KMS-11 (cell line): ENCODE results near the gene ASS1.

ENCODE experiments used
- H2AFZ ChIP-seq: fragments of 200-600 bp; sonication (generic); 2 replicates; pipeline ENCODE4 v1.6.1; 2016; ENCODE audit warnings: antibody characterized with exemption, mixed run types, low read depth
- H3K27ac ChIP-seq: fragments of 200-600 bp; sonication (generic); 2 replicates; pipeline ENCODE4 v1.6.1; 2016; ENCODE audit warnings: mild to moderate bottlenecking, mixed run types
- H3K27me3 ChIP-seq: fragments of 200-600 bp; sonication (generic); 2 replicates; pipeline ENCODE4 v1.6.1; 2017; ENCODE audit warnings: mild to moderate bottlenecking, low read depth, mixed run types, moderate library complexity; ENCODE audit not compliant: insufficient read depth
- H3K36me3 ChIP-seq: fragments of 200-600 bp; sonication (generic); 2 replicates; pipeline ENCODE4 v1.6.1; 2017; ENCODE audit warnings: mild to moderate bottlenecking, mixed run types; ENCODE audit not compliant: insufficient read depth
- H3K4me1 ChIP-seq: fragments of 200-600 bp; sonication (generic); 2 replicates; pipeline ENCODE4 v1.6.1; 2016; ENCODE audit warnings: mild to moderate bottlenecking, low read depth, mixed run types; ENCODE audit not compliant: poor library complexity, severe bottlenecking
- H3K4me2 ChIP-seq: fragments of 200-600 bp; sonication (generic); 2 replicates; pipeline ENCODE4 v1.7.0; 2016; ENCODE audit warnings: mild to moderate bottlenecking, mixed run types
- H3K4me3 ChIP-seq: fragments of 200-600 bp; sonication (generic); IDR thresholded peaks from 2 replicates; pipeline ENCODE4 v1.6.1; 2017; ENCODE audit warnings: low read depth, low read length, mixed read lengths; ENCODE audit not compliant: insufficient read depth
- H3K79me2 ChIP-seq: fragments of 200-600 bp; sonication (generic); 2 replicates; pipeline ENCODE4 v1.6.1; 2016; ENCODE audit warnings: low read depth, mixed run types; ENCODE audit not compliant: insufficient read depth
- H3K9ac ChIP-seq: fragments of 200-600 bp; sonication (generic); 2 replicates; pipeline ENCODE4 v1.6.1; 2016; ENCODE audit warnings: mild to moderate bottlenecking, mixed run types
- H4K20me1 ChIP-seq: fragments of 200-600 bp; sonication (generic); 2 replicates; pipeline ENCODE4 v1.6.1; 2016; ENCODE audit warnings: mild to moderate bottlenecking, mixed run types; ENCODE audit not compliant: insufficient read depth
- TF ChIP-seq, protein P1 (sequence below): fragments of 200-600 bp; sonication (generic); conservative IDR thresholded peaks from 2 replicates; pipeline ENCODE4 v1.6.1; 2017; ENCODE audit warnings: low read depth, mild to moderate bottlenecking, antibody characterized with exemption, low read length, moderate library complexity, mixed read lengths

ASS1 gene

DNA sequence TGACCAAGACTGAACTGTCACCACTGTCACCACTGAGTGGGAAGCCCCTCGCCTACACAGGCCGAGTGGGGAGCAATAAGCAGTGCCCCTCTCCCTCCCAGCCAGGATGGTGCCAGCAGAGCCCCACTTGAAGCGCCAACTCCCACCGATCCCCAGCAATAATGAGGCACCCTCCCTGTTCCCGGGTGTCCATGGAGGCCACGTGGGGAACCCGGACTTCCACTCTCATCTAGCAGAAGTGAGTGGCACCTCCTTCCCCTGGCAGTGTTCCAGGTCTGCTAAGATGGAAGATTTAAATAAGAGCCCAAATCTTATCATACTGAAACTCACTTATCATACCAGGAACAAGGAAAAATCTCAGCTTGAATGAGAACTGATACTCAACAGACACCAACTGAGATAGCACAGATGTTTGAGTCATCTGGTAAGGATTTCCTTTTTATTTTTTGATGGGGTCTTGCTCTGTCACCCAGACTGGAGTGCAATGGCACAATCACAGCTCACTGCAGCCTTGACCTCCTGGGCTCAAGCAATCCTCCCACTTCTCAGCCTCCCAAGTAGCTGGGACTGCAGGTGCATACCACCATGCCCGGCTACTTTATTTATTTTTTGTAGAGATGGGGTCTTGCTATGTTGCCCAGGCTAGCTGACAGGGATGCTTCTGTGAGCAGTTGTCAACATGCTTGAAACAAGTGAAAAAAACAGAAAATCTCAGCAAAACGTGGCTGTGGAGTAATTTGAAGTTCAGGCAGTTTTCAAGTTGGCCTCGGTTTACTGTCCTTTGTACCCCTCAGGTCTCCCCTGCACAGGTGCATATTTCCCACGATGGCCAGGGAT, 29.6 kb upstream of the ASS1 start:
- TF ChIP-seq, protein P1, sequence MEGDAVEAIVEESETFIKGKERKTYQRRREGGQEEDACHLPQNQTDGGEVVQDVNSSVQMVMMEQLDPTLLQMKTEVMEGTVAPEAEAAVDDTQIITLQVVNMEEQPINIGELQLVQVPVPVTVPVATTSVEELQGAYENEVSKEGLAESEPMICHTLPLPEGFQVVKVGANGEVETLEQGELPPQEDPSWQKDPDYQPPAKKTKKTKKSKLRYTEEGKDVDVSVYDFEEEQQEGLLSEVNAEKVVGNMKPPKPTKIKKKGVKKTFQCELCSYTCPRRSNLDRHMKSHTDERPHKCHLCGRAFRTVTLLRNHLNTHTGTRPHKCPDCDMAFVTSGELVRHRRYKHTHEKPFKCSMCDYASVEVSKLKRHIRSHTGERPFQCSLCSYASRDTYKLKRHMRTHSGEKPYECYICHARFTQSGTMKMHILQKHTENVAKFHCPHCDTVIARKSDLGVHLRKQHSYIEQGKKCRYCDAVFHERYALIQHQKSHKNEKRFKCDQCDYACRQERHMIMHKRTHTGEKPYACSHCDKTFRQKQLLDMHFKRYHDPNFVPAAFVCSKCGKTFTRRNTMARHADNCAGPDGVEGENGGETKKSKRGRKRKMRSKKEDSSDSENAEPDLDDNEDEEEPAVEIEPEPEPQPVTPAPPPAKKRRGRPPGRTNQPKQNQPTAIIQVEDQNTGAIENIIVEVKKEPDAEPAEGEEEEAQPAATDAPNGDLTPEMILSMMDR = no peak
- Histone ChIP-seq H3K27me3 (peaks cover 84% of the 10 kb centered on the region), H3K27ac (no peak overlapping the region), H3K9ac (no peak overlapping the region), H3K79me2 (no peaks in the 10 kb centered on the region), H3K4me1 (no peaks in the 10 kb centered on the region), H2AFZ (no peak overlapping the region), H3K4me3 (no peak overlapping the region), H3K4me2 (no peak overlapping the region), H4K20me1 (no peaks in the 10 kb centered on the region), H3K36me3 (no peaks in the 10 kb centered on the region)

DNA sequence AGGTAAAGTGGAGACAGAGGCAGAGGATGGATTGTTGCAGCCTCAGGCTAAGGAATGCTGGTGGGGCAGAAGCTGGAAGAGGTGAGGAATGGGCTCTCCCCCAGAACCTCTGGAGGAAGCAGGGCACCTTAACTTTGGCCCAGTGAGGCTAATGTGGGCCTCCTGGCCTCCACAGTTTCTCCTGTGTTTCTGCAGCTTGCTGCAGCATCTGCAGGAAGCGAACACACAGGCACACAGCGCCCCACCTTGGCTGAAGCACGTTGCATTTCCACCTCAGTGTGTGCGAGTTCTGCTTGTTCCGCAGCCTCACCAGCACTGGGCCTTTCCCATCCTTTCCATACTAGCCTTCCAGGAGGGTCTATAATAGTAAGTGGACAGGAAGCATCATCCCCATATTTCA, 27.2 kb upstream of the ASS1 start:
- Histone ChIP-seq H3K36me3 (no peaks in the 10 kb centered on the region), H3K4me1 (no peaks in the 10 kb centered on the region), H3K9ac (no peak overlapping the region), H3K27me3 (peaks cover 88% of the 10 kb centered on the region), H3K4me3 (no peak overlapping the region), H3K79me2 (no peaks in the 10 kb centered on the region), H2AFZ (no peak overlapping the region), H3K4me2 (no peak overlapping the region), H4K20me1 (no peaks in the 10 kb centered on the region), H3K27ac (no peak overlapping the region)
- TF ChIP-seq, protein P1 = no peak

DNA sequence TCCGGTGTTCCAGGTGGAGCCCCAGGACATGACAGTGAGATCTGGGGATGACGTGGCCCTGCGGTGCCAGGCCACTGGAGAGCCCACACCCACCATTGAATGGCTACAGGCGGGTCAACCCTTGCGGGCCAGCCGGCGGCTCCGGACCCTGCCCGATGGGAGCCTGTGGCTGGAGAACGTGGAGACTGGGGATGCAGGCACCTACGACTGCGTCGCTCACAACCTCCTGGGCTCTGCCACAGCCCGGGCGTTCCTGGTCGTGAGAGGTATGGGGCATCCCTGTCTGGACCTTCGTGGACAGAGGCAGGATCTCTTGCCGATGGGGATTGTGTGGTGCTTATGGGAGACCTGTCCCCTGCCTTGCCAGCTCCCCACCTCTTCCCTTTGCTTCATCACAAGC, 26.0 kb upstream of the ASS1 start:
- no peaks in the 10 kb centered on the region for H4K20me1 ChIP-seq
- TF ChIP-seq, protein P1 = no peak
- no peak overlapping the region for H3K4me3 ChIP-seq
- no peak overlapping the region for H2AFZ ChIP-seq
- no peaks in the 10 kb centered on the region for H3K4me1 ChIP-seq
- no peak overlapping the region for H3K27ac ChIP-seq
- no peaks in the 10 kb centered on the region for H3K36me3 ChIP-seq
- no peak overlapping the region for H3K9ac ChIP-seq
- no peaks in the 10 kb centered on the region for H3K79me2 ChIP-seq
- H3K4me2 ChIP-seq = no peak overlapping the region
- peaks cover 88% of the 10 kb centered on the region for H3K27me3 ChIP-seq

DNA sequence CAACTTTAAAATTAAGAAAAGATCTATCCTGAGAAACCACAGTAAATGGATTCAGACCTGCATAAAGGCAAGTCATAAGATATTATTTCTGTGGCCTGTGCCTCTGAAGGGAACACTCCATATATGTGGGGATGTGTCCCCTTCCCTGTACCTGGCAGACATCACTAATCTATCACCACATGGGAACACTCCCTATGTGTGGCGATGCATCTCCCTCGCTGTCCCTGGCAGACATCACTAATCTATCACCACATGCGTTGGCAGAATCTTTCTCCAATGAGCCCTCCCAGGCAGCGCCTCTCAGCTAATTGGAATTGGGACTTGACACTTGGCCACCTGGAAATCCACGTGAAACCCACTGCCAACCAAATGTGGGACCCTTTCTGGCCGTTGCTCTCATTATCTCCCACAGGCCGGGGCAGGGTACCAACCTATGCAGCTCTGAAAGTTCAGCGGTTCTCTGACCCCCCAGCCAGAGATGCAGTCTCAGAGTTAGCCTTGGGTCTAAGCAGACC, 25.2 kb upstream of the ASS1 start:
- TF ChIP-seq, protein P1 = no peak
- H3K4me1 ChIP-seq = no peaks in the 10 kb centered on the region
- H2AFZ ChIP-seq = no peak overlapping the region
- no peak overlapping the region for H3K27ac ChIP-seq
- H3K9ac ChIP-seq = no peak overlapping the region
- peaks cover 86% of the 10 kb centered on the region for H3K27me3 ChIP-seq
- no peaks in the 10 kb centered on the region for H4K20me1 ChIP-seq
- no peaks in the 10 kb centered on the region for H3K79me2 ChIP-seq
- H3K4me2 ChIP-seq = no peak overlapping the region
- no peak overlapping the region for H3K4me3 ChIP-seq
- H3K36me3 ChIP-seq = no peaks in the 10 kb centered on the region
